HepG2 (cell line): ENCODE data around the gene NAP1L4. TPM values are rescaled to one million over a fixed set of nuclear protein-coding genes. Genes with fewer than 3 reads are reported as not detected.

Experiments used
- FOSL2 ChIP-seq: sonication (generic); formaldehyde crosslinking; IDR thresholded peaks from 2 replicates; pipeline ENCODE4 v1.4.0; 2020; ENCODE audit warnings: missing genetic modification reagents
- FOXK1 ChIP-seq: sonication (generic); formaldehyde crosslinking; IDR thresholded peaks from 2 replicates; pipeline ENCODE4 v1.4.0; 2020; ENCODE audit warnings: low read depth, missing genetic modification reagents, borderline replicate concordance
- GTF3A ChIP-seq: sonication (generic); formaldehyde crosslinking; conservative IDR thresholded peaks from 2 replicates; pipeline ENCODE4 v1.4.0; 2020; ENCODE audit warnings: mild to moderate bottlenecking, missing genetic modification reagents
- KDM2A ChIP-seq: sonication (generic); formaldehyde crosslinking; IDR thresholded peaks from 2 replicates; pipeline ENCODE4 v1.4.0; 2020; ENCODE audit warnings: low read depth, missing genetic modification reagents, borderline replicate concordance
- KLF16 ChIP-seq, 2 experiments: sonication (generic) in 1 of 2; formaldehyde crosslinking in 1 of 2; IDR thresholded peaks; 2 replicates each; pipeline versions ENCODE4 v1.6.1 to v1.8.0; 2016 to 2023; ENCODE audit warnings: missing genetic modification reagents in 2 of 2, missing compliant biosample characterization in 1 of 2
- MIER2 ChIP-seq: IDR thresholded peaks from 2 replicates; pipeline ENCODE4 v1.6.1; 2016; ENCODE audit warnings: missing biosample characterization, missing genetic modification reagents
- SIN3A ChIP-seq: IDR thresholded peaks from 2 replicates; pipeline ENCODE4 v1.6.1; 2011; ENCODE audit warnings: low read depth, mild to moderate bottlenecking, control low read depth, low read length, borderline replicate concordance
- TGIF2 ChIP-seq: IDR thresholded peaks from 2 replicates; pipeline ENCODE4 v1.6.1; 2016; ENCODE audit warnings: control low read depth, missing compliant biosample characterization
- ZNF317 ChIP-seq: sonication (generic); formaldehyde crosslinking; IDR thresholded peaks from 2 replicates; pipeline ENCODE4 v1.5.0; 2020; ENCODE audit warnings: mild to moderate bottlenecking, missing genetic modification reagents
- ZNF569 ChIP-seq: sonication (generic); formaldehyde crosslinking; IDR thresholded peaks from 2 replicates; pipeline ENCODE4 v1.5.0; 2020; ENCODE audit warnings: mild to moderate bottlenecking, missing genetic modification reagents, moderate library complexity, borderline replicate concordance
- polyA plus RNA-seq, 8 experiments: library from polyadenylated mRNA; depleted of rRNA in 3 of 8; stranded (reverse) in 7 of 8; unstranded in 1 of 8; fragments of >200 nt; fragmentation: Illumina TruSeq in 4 of 8; extraction: Trizol in 4 of 8; gene quantifications; 2 replicates each; pipeline versions ENCODE4 v1.2.1 to v1.2.3, GENCODE V29; 2011 to 2016; ENCODE audit warnings: low read depth in 4 of 8, missing spikeins in 1 of 8, mixed read lengths in 1 of 8; ENCODE audit not compliant: insufficient read depth in 1 of 8
- total RNA-seq, 5 experiments: library from RNA; depleted of rRNA; stranded (reverse); fragments of >200 nt; fragmentation: Illumina TruSeq; extraction: Trizol; gene quantifications; 2 replicates each; pipeline ENCODE4 v1.2.3, GENCODE V29; 2016; ENCODE audit warnings: low read depth in 1 of 5
- TF ChIP-seq, protein P1 (sequence below): sonication (generic); formaldehyde crosslinking; IDR thresholded peaks from 2 replicates; pipeline ENCODE4 v1.9.0; 2022; ENCODE audit warnings: missing genetic modification reagents, mild to moderate bottlenecking, borderline replicate concordance
- TF ChIP-seq, protein P2 (sequence below): sonication (generic); formaldehyde crosslinking; IDR thresholded peaks from 2 replicates; pipeline ENCODE4 v1.8.0; 2022; ENCODE audit warnings: missing genetic modification reagents, mild to moderate bottlenecking, borderline replicate concordance
- TF ChIP-seq, protein P3 (sequence below), 2 experiments: sonication (generic) in 1 of 2; formaldehyde crosslinking in 1 of 2; IDR thresholded peaks; 2 replicates each; pipeline versions ENCODE4 v1.6.1 to v1.9.0; 2014 to 2022; ENCODE audit warnings: antibody characterized with exemption in 1 of 2, borderline replicate concordance in 1 of 2, inconsistent platforms in 1 of 2, low read depth in 1 of 2, missing genetic modification reagents in 1 of 2
- TF ChIP-seq, protein P4 (sequence below): sonication (generic); formaldehyde crosslinking; IDR thresholded peaks from 2 replicates; pipeline ENCODE4 v1.5.1; 2020; ENCODE audit warnings: missing genetic modification reagents, mild to moderate bottlenecking, borderline replicate concordance

Gene NAP1L4
- total and polyA plus RNA-seq, 2 of the 13 experiments (the other 11 are each of a cell fraction or from before 2014, with no cell fraction given) = 64.0 to 186 TPM

DNA sequence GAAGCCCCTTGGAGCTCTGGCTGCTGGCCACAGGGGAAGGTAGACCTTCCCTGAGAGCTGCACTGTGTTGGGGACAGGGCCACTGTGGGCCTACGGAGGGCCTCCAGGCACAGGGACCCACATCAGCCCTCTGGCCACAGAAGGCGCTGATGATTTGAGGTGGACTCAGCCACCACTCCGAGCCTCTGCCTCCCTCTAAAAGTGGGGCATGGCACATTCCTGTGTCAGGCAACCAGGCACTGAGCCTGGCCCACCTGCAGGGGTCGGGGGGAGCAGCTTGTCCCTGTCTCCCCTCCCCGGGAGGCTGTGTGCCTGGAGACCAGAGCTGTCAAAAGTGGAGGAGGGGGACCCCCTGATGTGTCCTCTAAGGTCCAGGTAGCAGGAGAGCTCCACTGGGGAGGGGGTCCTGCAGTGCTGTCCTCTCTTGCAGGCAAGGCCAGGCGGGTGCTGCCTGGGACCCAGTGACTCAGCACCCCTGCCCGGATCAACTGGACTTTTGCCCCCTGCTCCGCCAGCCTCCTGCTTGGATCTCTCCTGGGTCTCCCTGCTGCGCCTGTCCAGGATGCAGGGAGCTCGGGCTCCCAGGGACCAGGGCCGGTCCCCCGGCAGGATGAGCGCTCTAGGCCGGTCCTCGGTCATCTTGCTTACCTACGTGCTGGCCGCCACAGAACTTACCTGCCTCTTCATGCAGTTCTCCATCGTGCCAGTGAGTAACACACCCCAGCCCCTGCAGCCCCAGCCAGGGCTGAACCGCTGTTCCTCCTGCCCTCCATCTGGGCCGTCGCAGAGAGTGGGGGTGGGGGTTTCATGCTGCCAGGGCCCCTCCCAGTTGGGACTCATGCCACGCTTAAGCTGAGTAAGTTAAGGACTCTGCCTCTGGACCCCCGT, 89.1 kb downstream of the NAP1L4 start (continued):
- TF ChIP-seq FOSL2 (CRISPR knock-in tag) (peak; percentile 91), TGIF2 (CRISPR knock-in tag) (peak; percentile 75), KDM2A (peak; percentile 51; the same call in 1 of the 2 replicates), ZNF317 (CRISPR knock-in tag) (no peak), ZNF569 (no peak), KLF16 (CRISPR knock-in tag; IDR thresholded peaks at IDR 0.05) (peak in 1 of 2 experiments; percentile 50; a peak in 1 of 4 replicates), FOXK1 (CRISPR knock-in tag) (no peak), MIER2 (CRISPR knock-in tag) (no peak), GTF3A (no peak), SIN3A (peak; percentile 57; the same call in 1 of the 2 replicates)
- TF ChIP-seq, protein P1, sequence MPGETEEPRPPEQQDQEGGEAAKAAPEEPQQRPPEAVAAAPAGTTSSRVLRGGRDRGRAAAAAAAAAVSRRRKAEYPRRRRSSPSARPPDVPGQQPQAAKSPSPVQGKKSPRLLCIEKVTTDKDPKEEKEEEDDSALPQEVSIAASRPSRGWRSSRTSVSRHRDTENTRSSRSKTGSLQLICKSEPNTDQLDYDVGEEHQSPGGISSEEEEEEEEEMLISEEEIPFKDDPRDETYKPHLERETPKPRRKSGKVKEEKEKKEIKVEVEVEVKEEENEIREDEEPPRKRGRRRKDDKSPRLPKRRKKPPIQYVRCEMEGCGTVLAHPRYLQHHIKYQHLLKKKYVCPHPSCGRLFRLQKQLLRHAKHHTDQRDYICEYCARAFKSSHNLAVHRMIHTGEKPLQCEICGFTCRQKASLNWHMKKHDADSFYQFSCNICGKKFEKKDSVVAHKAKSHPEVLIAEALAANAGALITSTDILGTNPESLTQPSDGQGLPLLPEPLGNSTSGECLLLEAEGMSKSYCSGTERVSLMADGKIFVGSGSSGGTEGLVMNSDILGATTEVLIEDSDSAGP (CRISPR knock-in tag) = no peak; the same call in 1 of the 2 replicates
- TF ChIP-seq, protein P2, sequence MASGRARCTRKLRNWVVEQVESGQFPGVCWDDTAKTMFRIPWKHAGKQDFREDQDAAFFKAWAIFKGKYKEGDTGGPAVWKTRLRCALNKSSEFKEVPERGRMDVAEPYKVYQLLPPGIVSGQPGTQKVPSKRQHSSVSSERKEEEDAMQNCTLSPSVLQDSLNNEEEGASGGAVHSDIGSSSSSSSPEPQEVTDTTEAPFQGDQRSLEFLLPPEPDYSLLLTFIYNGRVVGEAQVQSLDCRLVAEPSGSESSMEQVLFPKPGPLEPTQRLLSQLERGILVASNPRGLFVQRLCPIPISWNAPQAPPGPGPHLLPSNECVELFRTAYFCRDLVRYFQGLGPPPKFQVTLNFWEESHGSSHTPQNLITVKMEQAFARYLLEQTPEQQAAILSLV (CRISPR knock-in tag) = no peak
- TF ChIP-seq, protein P3, sequence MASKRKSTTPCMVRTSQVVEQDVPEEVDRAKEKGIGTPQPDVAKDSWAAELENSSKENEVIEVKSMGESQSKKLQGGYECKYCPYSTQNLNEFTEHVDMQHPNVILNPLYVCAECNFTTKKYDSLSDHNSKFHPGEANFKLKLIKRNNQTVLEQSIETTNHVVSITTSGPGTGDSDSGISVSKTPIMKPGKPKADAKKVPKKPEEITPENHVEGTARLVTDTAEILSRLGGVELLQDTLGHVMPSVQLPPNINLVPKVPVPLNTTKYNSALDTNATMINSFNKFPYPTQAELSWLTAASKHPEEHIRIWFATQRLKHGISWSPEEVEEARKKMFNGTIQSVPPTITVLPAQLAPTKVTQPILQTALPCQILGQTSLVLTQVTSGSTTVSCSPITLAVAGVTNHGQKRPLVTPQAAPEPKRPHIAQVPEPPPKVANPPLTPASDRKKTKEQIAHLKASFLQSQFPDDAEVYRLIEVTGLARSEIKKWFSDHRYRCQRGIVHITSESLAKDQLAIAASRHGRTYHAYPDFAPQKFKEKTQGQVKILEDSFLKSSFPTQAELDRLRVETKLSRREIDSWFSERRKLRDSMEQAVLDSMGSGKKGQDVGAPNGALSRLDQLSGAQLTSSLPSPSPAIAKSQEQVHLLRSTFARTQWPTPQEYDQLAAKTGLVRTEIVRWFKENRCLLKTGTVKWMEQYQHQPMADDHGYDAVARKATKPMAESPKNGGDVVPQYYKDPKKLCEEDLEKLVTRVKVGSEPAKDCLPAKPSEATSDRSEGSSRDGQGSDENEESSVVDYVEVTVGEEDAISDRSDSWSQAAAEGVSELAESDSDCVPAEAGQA (IDR thresholded peaks at IDR 0.05; ENCODE audit: low read depth) = 0 out of 2 replicates have a peak, but pooled peaks have one; percentile 18
- TF ChIP-seq, protein P3 (CRISPR knock-in tag; IDR thresholded peaks at IDR 0.05; ENCODE audit: borderline replicate concordance) = no peak
- TF ChIP-seq, protein P4, sequence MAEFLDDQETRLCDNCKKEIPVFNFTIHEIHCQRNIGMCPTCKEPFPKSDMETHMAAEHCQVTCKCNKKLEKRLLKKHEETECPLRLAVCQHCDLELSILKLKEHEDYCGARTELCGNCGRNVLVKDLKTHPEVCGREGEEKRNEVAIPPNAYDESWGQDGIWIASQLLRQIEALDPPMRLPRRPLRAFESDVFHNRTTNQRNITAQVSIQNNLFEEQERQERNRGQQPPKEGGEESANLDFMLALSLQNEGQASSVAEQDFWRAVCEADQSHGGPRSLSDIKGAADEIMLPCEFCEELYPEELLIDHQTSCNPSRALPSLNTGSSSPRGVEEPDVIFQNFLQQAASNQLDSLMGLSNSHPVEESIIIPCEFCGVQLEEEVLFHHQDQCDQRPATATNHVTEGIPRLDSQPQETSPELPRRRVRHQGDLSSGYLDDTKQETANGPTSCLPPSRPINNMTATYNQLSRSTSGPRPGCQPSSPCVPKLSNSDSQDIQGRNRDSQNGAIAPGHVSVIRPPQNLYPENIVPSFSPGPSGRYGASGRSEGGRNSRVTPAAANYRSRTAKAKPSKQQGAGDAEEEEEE = no peak
